Measurements from ENCODE around the gene PLA1A.

DNA sequence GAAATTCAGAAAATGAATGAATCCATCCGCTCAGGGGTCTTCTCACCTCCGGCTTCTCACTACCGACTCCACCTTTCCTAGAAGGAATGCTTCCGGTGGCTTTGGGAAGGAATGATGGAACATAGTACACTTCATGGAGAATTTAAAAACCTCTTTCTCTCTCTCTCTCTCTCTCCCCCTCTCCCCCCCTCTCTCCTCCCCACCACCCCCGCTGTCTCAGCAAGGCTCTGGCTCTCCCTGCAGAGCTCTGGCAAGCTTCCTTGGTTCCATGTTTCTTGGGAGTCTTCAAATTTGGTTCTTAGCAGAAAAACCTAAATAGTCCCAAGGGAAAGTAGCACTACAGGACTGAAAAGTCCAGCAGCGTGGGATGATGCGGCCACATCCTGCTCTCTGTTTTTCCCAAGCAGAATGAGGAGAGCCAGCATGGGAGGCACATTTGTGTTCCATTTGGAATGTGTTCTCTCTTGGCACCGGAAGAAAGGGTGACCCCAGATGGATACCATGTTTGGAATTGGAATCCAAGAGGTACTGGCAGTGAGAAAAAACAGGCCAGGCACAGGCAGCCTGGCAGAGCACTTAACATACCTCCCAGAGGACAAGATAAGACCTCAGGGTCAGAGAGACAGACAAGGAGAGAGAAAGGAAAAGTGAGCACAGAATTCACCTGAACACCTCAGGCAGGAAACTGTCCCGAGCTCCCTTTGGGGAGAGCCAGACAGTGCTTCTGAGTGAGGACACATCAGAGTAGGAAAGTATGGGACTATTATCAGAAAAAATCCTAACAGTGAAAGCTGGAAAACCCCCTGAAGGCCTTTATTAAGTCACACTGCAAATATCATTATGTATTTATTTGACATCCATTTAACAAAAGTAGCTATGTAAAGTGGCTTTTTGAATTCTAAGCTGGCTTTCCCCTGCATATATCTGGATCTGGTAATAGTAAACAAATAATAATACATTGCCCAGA lies 63.1 kb downstream of the PLA1A start, which contains the start of gene POPDC2:
- no peak for TF ChIP-seq POLR2A (IDR thresholded peaks at IDR 0.05; ENCODE audit: low read depth, low read length)
- TF ChIP-seq, protein P1, sequence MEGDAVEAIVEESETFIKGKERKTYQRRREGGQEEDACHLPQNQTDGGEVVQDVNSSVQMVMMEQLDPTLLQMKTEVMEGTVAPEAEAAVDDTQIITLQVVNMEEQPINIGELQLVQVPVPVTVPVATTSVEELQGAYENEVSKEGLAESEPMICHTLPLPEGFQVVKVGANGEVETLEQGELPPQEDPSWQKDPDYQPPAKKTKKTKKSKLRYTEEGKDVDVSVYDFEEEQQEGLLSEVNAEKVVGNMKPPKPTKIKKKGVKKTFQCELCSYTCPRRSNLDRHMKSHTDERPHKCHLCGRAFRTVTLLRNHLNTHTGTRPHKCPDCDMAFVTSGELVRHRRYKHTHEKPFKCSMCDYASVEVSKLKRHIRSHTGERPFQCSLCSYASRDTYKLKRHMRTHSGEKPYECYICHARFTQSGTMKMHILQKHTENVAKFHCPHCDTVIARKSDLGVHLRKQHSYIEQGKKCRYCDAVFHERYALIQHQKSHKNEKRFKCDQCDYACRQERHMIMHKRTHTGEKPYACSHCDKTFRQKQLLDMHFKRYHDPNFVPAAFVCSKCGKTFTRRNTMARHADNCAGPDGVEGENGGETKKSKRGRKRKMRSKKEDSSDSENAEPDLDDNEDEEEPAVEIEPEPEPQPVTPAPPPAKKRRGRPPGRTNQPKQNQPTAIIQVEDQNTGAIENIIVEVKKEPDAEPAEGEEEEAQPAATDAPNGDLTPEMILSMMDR (IDR thresholded peaks at IDR 0.05; ENCODE audit: extremely low read depth in 1 of 2, insufficient read depth in 1 of 2, low read depth in 1 of 2, low read length in 2 of 2) = no peak
- no peak for TF ChIP-seq JUN (IDR thresholded peaks at IDR 0.05; ENCODE audit: borderline replicate concordance, insufficient read depth, insufficient read length, low read depth)
- no peak for TF ChIP-seq EZH2 (IDR thresholded peaks at IDR 0.05; ENCODE audit: borderline replicate concordance, low read depth, low read length, severe bottlenecking)
- no peak for TF ChIP-seq FOS (IDR thresholded peaks at IDR 0.05; ENCODE audit: borderline replicate concordance, insufficient read depth, low read length)
- no peak for TF ChIP-seq POLR2AphosphoS5 (IDR thresholded peaks at IDR 0.05; ENCODE audit: insufficient read depth, low read depth, low read length)
- no peak for TF ChIP-seq MYC (IDR thresholded peaks at IDR 0.05; ENCODE audit: low read depth, low read length)

All from endothelial cell of umbilical vein (primary cell).